ENCODE measurements around the gene EIF4G3.
"Not testable (repeated sequence)": the region's sequence is repeated elsewhere in the genome, so short reads cannot be mapped to it uniquely, and the experiment has no call there.

The EIF4G3 gene

GRCh38 chr1:20956272-20956671 lies 220.4 kb downstream of the EIF4G3 start:
- DNase-seq (ENCODE audit: low read depth in 2 of 2, low spot score in 1 of 2), result no peak

GRCh38 chr1:20950679-20951078 lies 226.0 kb downstream of the EIF4G3 start:
- no peak for DNase-seq (ENCODE audit: low read depth in 2 of 2, low spot score in 1 of 2)

- no peak for DNase-seq (ENCODE audit: low read depth in 2 of 2, low spot score in 1 of 2)
Observed at GRCh38 chr1:20949871-20950590, 226.7 kb downstream of the EIF4G3 start.

- DNase-seq (ENCODE audit: low read depth in 2 of 2, low spot score in 1 of 2), result no peak
Observed at GRCh38 chr1:20948101-20948500, 228.6 kb downstream of the EIF4G3 start.

- DNase-seq (ENCODE audit: low read depth in 2 of 2, low spot score in 1 of 2), result no peak
Observed at GRCh38 chr1:20947409-20947808, 229.3 kb downstream of the EIF4G3 start.

GRCh38 chr1:20936621-20937020 lies 240.1 kb downstream of the EIF4G3 start:
- DNase-seq (ENCODE audit: low read depth in 2 of 2, low spot score in 1 of 2), result no peak

- DNase-seq (ENCODE audit: low read depth in 2 of 2, low spot score in 1 of 2), result no peak
Observed at GRCh38 chr1:20936216-20936615, 240.5 kb downstream of the EIF4G3 start.

GRCh38 chr1:20935717-20936116 lies 241.0 kb downstream of the EIF4G3 start:
- DNase-seq (ENCODE audit: low read depth in 2 of 2, low spot score in 1 of 2), result no peak

- no peak for DNase-seq (ENCODE audit: low read depth in 2 of 2, low spot score in 1 of 2)
Observed at GRCh38 chr1:20932437-20932977, 244.2 kb downstream of the EIF4G3 start.

- DNase-seq (ENCODE audit: low read depth in 2 of 2, low spot score in 1 of 2), result no peak
Observed at GRCh38 chr1:20931930-20932436, 244.7 kb downstream of the EIF4G3 start.

- no peak for DNase-seq (ENCODE audit: low read depth in 2 of 2, low spot score in 1 of 2)
Observed at GRCh38 chr1:20930427-20930826, 246.3 kb downstream of the EIF4G3 start.

- no peak for DNase-seq (ENCODE audit: low read depth in 2 of 2, low spot score in 1 of 2)
Observed at GRCh38 chr1:20928146-20928545, 248.6 kb downstream of the EIF4G3 start.

GRCh38 chr1:20921285-20921684 lies 255.4 kb downstream of the EIF4G3 start:
- DNase-seq (ENCODE audit: low read depth in 2 of 2, low spot score in 1 of 2), result no peak

GRCh38 chr1:20913242-20913641 lies 263.5 kb downstream of the EIF4G3 start:
- DNase-seq (ENCODE audit: low read depth in 2 of 2, low spot score in 1 of 2), result no peak

- DNase-seq (ENCODE audit: low read depth in 2 of 2, low spot score in 1 of 2), result not testable (repeated sequence)
Observed at GRCh38 chr1:20907526-20907925, 269.2 kb downstream of the EIF4G3 start.

- no peak for DNase-seq (ENCODE audit: low read depth in 2 of 2, low spot score in 1 of 2)
Observed at GRCh38 chr1:20903437-20903836, 273.3 kb downstream of the EIF4G3 start.

- no peak for DNase-seq (ENCODE audit: low read depth in 2 of 2, low spot score in 1 of 2)
Observed at GRCh38 chr1:20900056-20900455, 276.6 kb downstream of the EIF4G3 start.

GRCh38 chr1:20899154-20899972 lies 277.3 kb downstream of the EIF4G3 start:
- DNase-seq (ENCODE audit: low read depth in 2 of 2, low spot score in 1 of 2), result no peak

GRCh38 chr1:20896826-20897225 lies 279.9 kb downstream of the EIF4G3 start:
- no peak for DNase-seq (ENCODE audit: low read depth in 2 of 2, low spot score in 1 of 2)

- DNase-seq (ENCODE audit: low read depth in 2 of 2, low spot score in 1 of 2), result no peak
Observed at GRCh38 chr1:20893931-20894330, 282.8 kb downstream of the EIF4G3 start.

- no peak for DNase-seq (ENCODE audit: low read depth in 2 of 2, low spot score in 1 of 2)
Observed at GRCh38 chr1:20891091-20891490, 285.6 kb downstream of the EIF4G3 start.

- DNase-seq (ENCODE audit: low read depth in 2 of 2, low spot score in 1 of 2), result no peak
Observed at GRCh38 chr1:20887246-20887645, 289.5 kb downstream of the EIF4G3 start.

All from stimulated activated CD8-positive, alpha-beta memory T cell treated with anti-CD3 and anti-CD28 coated beads, Interleukin-4, amount 100 ng/mL, for 4 hours (primary cell).